ENCODE data around the gene DNAH8.

- TF ChIP-seq CTCF (IDR thresholded peaks at IDR 0.05; ENCODE audit: low read depth, low read length, poor library complexity, severe bottlenecking) (no peak), EZH2phosphoT487 (IDR thresholded peaks at IDR 0.05; ENCODE audit: borderline replicate concordance, low read length) (no peak)
Observed at GRCh38 chr6:38853236-38853635, 138.1 kb downstream of the DNAH8 start.
